Measurements from ENCODE around the gene RPUSD4. TPM values are rescaled to one million over a fixed set of nuclear protein-coding genes. Genes with fewer than 3 reads are reported as not detected.

Gene RPUSD4
- total RNA-seq, 1 donor = 19.0 TPM

DNA sequence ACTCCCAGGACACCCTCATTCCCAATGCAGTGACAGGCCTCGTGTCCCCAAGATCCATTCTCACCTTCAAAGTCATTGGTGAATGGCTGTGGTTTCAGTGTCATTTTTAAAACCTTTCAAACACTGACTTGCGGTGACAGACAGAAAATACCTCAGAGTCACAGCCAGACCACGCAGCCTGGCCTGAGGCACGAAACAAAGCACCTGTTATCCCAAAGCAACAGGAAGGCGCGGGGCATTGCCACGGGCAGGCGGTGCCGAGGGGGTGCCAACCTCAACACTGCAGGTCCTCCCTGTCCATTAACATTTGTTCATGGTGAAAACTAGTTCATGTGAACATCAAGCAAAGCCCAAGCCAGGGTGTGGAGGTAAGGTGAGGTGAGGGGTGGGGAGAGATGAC lies 38.2 kb downstream of the RPUSD4 start:
- no peak for DNase-seq (ENCODE audit: low read depth)

DNA sequence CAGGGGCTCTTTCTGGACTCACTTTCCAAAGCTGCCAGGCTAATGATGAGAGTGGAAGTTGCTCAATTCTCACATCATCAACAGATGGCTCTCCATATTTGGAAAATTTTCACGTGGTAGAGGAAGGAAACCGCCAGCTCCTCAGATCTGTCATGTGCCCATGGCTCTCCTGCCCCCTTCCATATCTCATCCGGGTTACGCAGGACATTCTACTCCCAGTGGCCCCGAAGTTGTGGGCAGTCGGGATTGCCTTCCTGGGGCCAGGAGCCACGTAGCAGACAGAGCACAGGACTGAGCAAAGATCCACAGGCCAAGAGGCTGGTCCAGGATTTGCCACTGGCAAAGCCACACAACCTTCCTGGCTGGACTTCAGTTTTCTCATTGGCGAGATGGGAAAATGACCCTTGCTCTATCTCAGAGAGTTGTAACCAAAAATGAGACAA lies 38.8 kb downstream of the RPUSD4 start:
- no peak for TF ChIP-seq CTCF (IDR thresholded peaks at IDR 0.05; ENCODE audit: insufficient read depth, low read depth, low read length)
- DNase-seq (ENCODE audit: low read depth) = peak; percentile 84
- H3K4me3 ChIP-seq (ENCODE audit: low read depth, low read length) = no peak overlapping the region

More for the DNA sequence above, 38.2 kb downstream of the RPUSD4 start:
- H3K4me3 ChIP-seq (ENCODE audit: low read depth, low read length) = no peak overlapping the region
- no peak for TF ChIP-seq CTCF (IDR thresholded peaks at IDR 0.05; ENCODE audit: insufficient read depth, low read depth, low read length)

- DNase-seq (ENCODE audit: low read depth) = no peak
- TF ChIP-seq CTCF (IDR thresholded peaks at IDR 0.05; ENCODE audit: insufficient read depth, low read depth, low read length) = no peak
Measured at GRCh38 chr11:126169291-126169690, 42.2 kb downstream of the RPUSD4 start.

DNA sequence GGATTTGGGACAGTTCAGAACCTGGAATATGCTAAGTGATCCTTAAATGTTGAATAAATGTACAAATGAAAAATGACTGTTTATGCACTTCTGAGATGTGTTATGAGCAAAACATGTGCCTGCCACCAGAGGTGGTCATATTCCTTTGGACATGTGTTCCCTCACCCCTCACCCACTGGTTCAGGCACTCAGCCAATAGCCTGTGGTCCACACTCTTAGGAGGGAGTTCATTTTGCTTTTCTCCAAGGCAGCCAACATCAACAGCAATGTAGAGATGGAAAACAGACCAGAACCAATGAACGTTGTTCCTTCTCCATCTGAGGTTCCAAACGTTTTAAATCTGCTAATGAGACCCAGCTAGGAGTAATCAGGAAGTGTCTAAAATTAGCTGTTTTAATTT lies 44.0 kb downstream of the RPUSD4 start:
- TF ChIP-seq CTCF (IDR thresholded peaks at IDR 0.05; ENCODE audit: insufficient read depth, low read depth, low read length) = no peak
- DNase-seq (ENCODE audit: low read depth) = no peak
- no peak overlapping the region for H3K4me3 ChIP-seq (ENCODE audit: low read depth, low read length)

More at GRCh38 chr11:126169291-126169690, 42.2 kb downstream of the RPUSD4 start:
- H3K4me3 ChIP-seq (ENCODE audit: low read depth, low read length) = no peak overlapping the region

DNA sequence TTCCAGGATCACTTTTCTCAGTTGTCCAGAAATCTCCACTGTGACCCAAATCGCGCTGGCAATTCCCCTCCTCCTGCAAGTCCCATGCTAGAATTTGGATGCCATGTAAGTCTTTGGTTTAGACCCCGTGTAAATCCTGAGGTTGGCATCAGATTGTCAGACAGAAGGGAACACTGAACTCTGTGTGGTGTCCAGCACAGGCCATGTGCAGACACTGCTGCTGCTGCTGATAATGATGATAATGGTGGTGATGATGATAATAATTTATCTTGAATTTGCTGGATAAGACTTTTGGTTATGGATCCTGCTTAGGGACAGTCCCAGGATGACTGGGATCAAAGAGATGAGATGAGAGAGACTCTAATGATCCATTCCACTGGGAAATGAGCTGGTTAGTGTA lies 45.0 kb downstream of the RPUSD4 start:
- no peak overlapping the region for H3K4me3 ChIP-seq (ENCODE audit: low read depth, low read length)
- TF ChIP-seq CTCF (IDR thresholded peaks at IDR 0.05; ENCODE audit: insufficient read depth, low read depth, low read length) = no peak
- DNase-seq (ENCODE audit: low read depth) = no peak

DNA sequence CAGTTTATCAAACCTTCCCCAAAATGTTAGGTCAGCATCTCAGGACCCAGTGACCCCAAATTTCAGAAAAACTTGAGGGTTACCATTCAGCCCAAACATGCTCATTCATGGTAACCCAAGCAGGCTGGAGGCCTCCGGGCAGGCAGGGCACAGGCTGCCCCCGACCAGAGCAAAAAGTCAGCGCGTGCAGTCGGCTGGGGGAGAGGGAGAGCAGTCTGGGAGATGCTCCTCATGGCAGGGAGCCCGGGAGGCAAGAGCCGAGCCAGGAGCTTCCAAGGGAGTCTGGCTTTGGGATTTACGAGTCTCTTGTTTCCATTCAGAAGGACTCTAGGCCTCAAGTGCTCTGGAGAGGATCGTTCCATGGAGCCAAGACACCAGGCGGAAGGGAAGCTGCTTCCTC lies 45.7 kb downstream of the RPUSD4 start:
- TF ChIP-seq CTCF (IDR thresholded peaks at IDR 0.05; ENCODE audit: insufficient read depth, low read depth, low read length) = no peak
- no peak overlapping the region for H3K4me3 ChIP-seq (ENCODE audit: low read depth, low read length)
- no peak for DNase-seq (ENCODE audit: low read depth)

DNA sequence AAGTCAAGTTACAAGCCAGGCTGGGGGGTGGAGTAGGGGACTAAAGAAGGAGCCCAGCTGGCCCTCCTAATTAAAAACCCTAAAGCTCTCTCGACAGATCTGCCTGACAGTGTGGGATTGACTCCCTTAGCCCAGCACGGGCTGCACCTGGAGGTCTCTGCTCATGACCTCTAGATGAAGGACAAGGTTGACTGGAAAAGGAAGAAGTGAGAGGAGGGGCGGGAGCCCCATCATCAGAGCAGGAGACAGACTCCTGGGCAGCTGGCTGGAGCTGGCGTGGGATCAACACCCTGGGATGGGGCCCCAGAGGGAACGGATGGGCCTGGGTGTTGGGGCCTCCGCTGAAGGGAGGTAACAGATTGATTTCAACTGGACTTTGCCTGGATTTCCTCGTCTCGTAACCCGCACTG lies 46.1 kb downstream of the RPUSD4 start:
- no peak for TF ChIP-seq CTCF (IDR thresholded peaks at IDR 0.05; ENCODE audit: insufficient read depth, low read depth, low read length)
- no peak overlapping the region for H3K4me3 ChIP-seq (ENCODE audit: low read depth, low read length)
- no peak for DNase-seq (ENCODE audit: low read depth)
